ENCODE results near the gene PROSER2.

GRCh38 chr10:11787846-11788245 is 35.3 kb upstream of the PROSER2 start:
- TF ChIP-seq EZH2 (IDR thresholded peaks at IDR 0.05; ENCODE audit: insufficient read depth, poor library complexity, severe bottlenecking) (no peak), EZH2phosphoT487 (IDR thresholded peaks at IDR 0.05; ENCODE audit: insufficient read depth, low read depth) (no peak)

Measured in GM23248 (cell line).